GM21360 (cell line): ENCODE results near the gene STX1A.

Source experiments
- ATAC-seq: cut with Tn5 transposase; IDR thresholded peaks from one replicate; pipeline ENCODE4 v1.9.1; 2021; ENCODE audit warnings: mild to moderate bottlenecking, moderate library complexity; ENCODE audit not compliant: unreplicated experiment

STX1A gene

DNA sequence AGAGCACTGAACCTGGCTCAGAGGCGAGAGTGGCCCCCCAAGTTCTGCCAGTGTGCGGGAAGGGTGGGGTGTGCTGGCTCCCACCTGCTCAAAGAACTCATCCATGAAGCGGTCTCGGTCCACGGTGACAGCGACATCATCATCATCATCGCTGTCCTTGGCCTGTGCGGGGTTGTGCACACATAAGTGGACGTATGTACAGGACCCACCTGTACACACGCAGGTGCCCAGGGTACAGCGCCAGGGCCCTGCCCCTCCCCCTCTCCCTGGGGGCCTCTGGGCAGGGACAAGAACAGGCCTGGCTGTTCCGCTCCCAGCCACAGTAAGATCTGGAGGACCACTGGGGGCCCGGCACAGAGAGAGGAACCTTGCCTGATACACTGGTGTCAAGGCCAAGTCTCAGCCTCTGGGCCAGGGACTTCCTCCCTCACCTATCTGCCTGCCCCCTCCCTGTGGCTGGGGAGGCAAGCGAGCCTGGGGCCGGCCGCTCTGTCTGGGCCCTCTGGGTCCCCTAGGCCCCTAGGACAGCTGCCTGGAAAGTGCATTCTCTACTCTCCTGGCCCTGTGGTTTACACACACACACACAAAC lies 10.4 kb downstream of the STX1A start:
- no peak for ATAC-seq

DNA sequence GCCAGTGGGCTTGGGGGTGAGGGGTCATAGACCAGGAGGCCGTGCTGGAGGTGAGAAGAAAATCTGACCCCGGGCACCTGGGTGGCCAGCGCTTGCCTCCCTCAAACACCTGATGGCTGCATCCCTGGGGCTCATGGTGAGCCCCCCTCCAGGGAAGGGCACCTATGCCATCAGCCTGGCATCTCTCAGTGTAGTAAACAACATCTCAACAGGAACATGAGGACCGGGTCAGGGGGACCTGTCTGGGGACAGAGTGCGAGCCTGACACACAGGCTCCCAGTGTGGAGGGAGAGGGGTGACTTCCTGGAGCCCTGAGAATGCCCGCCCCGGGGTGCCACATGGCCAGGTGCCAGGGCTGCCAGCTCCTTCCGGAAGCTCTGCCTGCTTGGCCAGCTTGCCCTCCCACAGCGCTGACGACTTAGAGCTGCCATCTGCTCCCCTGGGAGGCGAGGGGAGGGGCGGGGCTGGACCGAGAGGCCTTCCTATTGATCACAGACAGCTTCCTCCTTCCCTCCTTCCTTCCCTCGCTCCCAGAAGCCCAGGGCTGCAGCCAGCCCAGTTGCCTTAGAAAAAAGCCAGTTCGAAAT lies 12.3 kb downstream of the STX1A start:
- no peak for ATAC-seq

DNA sequence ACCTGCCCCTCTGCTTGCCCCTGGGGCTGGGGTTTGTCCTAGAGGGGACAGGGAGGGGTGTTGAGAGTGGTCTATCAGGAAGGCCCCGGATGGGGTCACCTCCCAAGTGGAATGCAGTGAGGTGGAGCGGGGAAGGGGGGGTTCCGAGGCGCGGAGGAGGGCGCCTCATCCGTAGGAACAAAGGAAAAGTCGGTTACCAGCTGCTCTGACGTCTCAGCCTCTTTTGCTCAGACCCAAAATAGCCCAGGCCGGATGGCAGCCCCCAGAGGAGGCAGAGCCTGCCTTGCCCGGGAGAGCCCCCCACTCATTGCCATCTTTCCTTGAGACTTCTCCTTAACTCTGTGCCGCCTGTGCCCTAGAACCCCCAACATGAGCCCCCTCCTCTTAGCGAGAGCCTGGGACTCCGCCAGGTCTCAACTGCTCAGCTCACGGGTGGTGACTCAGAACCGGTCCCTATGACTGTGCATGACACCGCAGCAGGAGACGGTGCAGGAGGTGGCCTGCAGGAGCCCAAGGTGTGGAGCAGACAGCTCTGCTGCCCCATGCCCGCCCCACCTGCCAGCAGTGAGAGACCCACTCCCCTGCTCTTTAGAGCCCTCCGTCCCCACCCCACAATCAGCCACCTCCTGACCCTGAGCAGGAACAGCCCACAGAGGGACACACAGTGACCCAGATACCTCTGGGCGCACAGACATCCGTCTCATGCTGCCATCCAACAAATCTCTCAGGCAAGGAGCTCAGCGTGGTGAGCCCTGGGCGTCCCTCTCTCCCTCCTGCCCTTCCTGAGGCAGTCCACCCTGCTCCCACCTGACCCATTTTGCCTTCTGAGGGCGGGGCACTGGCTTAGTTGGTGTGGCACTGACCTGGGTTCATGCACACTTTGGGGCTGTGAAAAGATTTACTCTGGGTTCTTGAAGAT lies 13.1 kb downstream of the STX1A start:
- ATAC-seq = no peak

DNA sequence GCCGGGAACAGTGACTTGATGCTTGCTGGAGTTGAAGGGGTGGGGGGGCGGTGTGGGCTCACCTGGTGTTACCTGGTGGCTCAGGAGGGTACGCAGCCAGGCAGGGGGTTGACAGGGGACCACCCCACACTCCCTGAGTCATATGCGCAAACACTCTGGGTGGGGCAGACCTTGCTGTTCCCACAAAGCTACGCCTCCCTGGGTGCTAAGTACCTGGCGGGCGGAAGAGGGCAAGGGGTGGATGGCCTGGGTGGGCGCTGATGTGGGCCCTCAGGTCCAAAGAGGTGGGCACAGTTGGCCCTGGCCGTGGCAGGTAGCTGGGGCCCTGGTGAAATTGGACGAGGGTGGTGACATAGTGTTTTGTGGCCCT lies 13.9 kb downstream of the STX1A start:
- ATAC-seq = no peak

DNA sequence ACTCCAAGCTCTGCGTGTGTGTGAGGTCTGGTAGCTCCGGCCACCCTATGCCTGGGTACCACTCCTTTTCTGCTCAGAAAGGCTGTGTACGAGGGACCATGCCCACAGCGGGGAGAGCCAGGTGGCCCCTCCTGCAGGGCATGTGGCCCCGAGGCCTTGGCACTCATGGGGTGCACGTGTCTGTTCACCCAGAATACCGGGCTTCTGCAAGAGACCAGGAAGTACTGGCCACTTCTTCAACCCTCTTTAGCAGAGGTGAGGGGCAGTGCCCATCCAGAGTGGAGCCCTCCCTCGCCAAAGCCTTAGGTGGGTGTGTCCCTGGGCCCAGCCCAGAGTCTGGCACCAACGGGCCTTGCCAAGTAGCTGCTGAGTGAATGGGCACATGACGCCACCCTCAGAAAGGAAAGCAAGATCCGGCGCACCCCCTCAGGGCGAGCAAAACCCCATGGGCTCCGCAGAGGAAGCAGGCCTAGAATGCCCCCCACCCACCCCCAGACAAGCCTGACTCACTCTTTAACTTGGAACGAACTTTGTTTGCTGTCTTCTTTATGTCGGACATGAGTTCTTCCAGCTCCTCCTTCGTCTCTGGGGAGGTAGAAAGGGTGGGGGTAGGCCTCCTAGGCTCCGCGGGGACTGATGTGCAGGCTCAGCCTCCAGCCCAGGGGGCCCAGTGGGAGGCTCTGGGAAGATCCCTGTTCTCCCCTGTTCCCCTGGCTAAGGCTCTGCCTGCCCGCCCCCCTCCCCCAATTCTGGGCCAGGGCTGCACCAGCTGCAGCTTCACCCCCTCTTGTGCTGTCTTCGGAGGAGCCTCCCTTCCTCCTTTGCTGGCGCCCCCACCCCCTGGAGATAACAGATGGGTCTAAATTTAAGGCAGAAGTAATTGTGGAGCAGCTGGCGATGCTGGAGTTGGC lies 14.6 kb downstream of the STX1A start:
- no peak for ATAC-seq

DNA sequence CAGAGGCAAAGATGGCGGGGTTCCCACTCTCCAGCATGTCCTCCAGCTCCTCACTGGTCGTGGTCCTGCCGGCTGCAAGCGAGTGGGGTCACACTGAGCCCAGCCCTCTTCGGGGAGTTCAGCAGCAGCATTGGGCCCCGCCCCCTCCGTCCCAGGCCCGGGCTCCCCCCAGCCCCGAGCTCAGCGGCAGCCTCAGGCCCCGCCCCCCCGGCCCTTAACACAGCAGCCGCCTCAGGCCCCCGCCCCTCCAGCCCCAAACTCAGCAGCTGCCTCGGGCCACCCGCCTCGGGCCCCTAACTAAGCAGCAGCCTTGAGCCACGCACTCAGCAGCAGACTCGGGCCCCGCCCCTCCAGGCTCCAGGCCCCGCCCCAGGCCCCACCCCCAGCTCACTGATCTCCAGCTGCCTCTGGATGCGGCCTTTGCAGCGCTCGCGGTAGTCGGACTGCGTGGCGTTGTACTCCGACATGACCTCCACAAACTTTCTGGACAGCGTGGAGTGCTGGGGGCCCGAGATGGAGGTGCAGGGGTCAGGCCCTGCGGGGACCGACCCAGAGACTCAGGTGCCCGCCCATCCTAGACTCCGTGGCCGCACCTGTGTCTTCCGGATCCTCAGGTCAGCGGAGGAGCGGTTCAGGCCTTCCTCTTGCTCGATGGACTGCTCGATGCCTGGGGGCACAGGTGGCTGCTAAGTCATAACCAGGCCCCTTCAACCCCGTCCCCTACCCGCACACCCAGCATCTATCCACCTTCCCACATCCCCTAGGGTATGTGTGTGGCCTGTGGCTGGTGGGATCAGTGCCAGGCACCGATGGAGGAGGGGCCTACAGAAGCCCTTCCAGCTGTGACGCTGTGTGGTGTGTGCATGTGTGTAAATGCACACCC lies 15.5 kb downstream of the STX1A start:
- ATAC-seq = no peak

DNA sequence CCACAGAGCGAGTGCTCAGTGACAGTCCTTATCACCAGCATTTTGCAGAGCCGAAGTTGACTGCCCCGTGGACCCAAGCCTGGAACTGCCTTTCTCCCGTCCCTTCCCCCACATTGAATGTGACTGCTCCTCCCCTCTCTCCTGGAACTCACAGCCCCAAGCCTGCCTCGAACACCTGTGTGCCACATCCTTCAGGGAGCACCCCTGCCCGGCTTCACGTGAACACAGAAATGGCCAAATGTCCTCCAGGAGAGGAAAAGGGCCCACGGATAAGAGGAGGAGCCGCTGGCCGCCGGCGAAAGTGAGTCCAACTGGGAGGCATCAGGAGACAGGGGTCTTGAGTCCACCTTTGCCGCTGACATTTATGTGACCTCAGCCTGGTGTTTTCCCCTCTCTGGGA lies 16.2 kb downstream of the STX1A start:
- no peak for ATAC-seq

DNA sequence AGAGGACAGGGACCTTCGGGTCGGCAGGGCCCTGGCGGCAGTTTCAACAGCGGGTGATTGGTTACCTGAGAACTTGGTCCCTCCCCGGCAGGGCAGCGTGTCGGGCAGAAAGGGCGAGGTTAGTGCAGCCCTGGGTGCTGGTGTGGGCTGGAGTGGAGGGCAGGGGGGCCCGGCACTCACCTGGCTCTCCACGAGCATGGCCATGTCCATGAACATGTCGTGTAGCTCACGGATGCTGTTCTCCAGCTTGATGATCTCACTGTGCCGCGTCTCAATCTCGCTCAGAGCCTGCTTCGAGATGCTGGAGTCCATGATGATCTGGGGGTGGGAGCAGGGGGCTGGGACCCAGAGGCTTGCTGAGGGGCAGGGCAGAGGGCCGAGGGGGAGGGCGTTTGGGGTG lies 16.8 kb downstream of the STX1A start:
- no peak for ATAC-seq

DNA sequence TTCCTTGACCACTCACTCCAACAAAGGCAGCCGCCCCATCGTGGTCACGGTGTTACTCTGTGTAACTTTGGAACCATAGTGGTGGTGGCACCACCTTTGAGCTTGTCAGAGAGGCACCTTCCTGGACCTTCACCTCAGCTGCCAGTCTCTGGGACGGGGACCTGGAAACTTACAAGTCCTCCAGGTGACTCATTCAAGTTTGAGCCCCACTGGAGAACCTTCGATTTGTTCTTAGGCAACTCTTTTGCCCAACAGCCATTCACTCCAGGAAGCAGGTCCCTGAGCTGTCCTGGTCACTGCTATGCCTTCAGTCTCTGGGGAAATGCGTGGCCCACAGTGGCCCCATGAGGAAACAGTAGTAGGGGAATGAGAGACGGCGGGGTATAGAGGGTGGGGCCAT lies 17.2 kb downstream of the STX1A start:
- no peak for ATAC-seq

DNA sequence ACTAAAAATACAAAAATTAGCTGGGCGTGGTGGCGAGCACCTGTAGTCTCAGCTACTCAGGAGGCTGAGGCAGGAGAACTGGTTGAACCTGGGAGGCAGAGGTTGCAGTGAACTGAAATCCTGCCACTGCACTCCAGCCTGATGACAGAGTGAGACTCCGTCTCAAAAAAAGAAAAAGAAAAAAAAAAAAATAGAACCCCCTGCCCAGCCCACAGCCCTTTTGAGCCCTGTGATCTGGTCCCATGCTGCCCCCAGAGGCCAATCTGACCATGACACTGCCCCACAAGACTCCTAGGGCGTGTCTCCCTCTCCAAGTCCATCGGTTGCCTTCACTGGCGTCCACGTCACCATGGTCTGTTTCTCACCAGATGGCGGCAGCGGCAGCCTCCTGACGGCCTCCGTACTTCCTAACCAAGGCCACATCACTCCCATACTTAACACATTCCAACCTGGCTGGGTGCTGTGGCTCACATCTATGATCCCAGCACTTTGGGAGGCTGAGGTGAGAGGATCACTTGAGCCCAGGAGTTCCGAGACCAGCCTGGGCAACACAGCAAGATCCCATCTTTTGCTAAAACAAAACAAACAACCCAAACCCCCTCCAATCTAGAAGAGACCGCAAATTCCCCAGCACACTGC lies 18.0 kb downstream of the STX1A start:
- ATAC-seq = no peak

DNA sequence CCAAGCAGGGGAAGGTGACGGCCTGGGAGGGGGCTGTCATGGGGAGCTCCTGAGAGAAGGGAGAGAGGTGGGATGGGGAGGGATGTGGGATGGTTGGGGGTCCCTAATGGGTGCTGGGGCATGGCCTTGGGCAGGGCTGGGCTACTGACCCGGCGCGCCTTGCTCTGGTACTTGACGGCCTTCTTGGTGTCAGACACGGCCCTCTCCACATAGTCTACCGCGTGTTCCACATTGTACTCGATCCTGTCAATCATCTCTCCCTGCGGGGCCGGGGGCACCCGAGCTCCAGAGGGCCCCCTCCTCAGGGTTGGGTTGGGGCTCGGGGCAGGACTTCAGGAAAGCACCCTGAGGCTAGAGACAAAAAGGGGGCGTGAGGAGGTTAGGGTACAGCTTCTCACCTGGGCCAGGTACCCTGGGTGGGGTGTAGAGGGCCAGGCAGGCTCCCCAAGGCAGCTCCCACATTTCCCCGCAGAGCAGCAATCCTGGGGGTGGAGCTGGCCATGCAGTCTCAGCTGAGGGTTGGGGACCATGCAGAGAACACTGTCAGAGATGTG lies 18.8 kb downstream of the STX1A start:
- ATAC-seq = no peak

DNA sequence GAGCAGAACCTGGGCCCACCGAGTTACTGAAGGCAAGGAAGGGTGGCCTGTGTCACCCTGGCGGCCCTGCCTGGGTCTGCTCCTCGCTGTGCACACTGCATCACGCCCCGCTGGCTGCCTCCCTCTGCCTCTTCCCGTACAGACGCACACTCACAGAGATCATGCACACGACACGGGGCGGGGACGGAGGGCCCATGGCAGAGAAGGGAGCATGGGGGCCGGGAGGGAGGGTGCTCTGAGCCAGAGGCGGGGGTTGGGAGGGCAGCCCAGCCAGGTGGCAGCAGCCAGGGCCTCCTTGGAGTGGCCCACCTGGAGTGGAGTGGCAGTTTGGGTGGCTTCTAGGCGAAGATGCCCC lies 19.4 kb downstream of the STX1A start:
- no peak for ATAC-seq

DNA sequence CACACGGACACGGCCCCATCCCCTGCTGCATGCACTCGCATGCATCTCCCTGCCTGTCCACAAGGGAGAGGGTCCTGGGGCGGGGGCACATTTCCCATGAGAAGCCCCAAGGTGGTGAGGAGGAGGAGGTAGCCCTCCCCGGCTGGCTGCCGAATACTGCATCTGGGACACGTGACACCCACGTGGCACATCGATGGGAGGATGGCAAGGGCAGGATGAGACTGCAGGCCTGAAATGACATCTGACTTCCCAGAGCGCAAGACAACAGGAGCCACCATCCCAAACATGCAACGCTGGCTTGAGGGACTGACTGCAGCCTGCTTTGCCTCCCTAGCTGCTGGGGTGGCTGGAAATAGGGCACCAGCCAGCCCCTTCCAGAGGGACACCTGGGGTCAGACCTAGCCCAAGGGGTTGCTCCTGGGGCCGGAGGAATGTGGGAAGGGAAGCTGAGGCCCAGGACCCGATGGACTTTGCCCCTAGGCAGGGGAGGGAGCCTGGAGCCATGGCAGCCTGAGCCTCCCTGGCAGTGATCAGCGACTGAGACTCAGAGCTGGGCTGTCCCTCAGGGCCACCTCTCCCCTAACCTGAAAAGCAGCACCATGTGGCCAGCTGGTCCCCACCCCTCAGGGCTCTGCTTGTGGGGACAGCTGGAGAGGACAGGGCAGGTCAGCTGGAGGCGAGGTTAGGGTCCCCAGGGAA lies 19.9 kb downstream of the STX1A start:
- ATAC-seq = no peak

DNA sequence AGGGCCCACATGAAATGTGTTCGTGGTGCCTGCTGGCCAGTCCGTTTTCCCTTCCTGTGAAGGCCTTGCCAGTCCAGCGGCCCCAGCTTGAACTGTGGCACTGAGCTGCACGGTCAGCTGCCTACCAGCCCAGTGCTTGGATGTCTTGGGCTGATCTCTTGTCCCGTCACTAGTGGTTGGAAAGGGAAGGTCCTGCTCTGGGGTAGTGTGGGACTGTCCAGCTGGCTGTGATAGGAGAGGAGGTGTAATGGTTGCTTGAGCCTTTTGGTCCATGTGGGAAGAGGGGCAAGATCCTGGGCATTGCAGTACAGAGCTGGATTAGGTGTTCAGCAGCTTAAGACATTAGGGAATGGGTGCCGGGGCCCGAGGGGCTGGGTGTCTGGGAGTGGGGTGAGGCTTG lies 21.1 kb downstream of the STX1A start:
- ATAC-seq = no peak

DNA sequence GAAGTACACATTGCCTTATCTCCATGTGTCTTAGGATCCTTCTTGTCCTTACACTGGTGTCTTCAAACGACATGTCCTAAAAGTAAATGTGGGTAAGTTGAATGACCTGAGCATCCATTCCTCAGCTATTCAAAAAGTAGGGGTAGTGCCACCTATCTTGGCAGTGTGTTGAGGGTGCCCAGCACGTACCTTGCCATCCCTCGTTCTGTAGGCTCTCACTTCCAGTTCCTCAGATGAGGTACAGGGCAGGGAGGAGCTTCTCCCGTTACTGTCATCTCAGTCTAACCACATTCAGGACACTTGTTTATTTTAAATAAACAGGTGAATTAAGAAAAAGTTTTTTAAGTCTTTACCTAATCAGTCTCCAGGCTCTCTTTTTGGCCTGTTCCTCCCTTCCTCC lies 23.1 kb downstream of the STX1A start:
- no peak for ATAC-seq

DNA sequence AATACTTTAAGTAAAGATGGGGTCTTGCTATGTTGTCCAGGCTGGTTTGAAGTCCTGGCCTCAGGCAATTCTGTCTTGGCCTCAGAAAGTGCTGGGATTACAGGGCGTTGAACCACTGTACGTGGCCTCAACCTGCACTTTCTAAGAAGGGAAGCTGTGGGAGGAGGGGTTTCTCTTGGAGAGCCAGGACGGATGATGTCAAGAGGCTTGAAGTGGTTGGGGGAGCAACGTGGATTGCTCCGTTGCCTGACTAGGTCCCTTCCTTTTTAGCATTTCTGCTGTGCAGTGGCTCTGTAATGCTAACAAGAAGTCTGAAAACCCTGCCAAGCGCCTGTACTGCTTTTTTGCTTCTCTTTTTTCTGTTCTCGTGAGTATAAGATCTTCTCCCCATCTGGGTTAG lies 28.8 kb downstream of the STX1A start:
- no peak for ATAC-seq

DNA sequence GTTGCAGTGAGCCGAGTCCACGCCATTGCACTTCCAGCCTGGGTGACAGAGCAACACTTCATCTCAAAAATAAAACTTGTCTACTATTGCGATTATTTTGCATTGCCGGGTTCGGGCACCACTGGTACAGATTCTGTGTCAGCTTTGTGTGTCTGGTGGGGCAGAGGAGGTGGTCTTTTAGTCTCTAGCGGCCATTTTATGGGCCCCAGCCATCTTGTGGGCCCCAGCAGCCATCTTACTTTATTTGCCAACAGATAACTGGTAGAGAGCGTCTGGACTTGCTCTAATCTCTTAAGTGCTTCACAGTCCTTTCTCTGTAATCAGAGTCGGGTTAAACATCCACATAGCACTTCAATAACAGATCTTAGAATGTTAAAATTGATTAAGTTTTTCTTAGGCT lies 31.2 kb downstream of the STX1A start:
- ATAC-seq = no peak

DNA sequence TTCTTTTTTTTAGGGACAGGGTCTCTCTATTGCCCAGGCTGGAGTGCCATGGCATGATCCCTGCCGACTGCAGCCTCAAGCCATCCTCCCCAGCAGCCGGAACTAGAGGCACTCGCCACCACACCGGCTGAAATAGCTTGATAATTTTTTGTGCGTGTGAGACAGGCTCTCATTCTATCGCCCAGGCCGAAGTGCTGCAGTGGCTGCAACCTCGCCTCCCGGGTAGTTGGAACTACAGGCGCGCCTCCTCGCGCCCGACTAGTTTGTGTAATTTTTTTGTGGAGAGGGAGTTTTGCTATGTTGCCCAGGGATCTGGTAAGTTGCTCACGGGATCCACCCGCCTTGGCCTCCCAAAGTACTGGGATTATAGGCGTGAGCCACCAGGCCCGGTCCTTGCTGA lies 34.2 kb downstream of the STX1A start:
- no peak for ATAC-seq
